ENCODE measurements around the gene SAMD4B.
A peak's percentile ranks its signal among the peaks of the same experiment; 100 is the strongest.

SAMD4B gene

GRCh38 chr19:39397360-39398296 is 55.4 kb downstream of the SAMD4B start:
- Histone ChIP-seq H3K4me3 (peak overlapping the region; percentile 59; the same call in 1 of the 2 replicates), H3K36me3 (ENCODE audit: insufficient read depth, low read length) (peaks cover 10% of the 10 kb centered on the region; the same call in 1 of the 2 replicates), H3K9ac (ENCODE audit: insufficient read length) (peak overlapping the region; percentile 60), H3K27ac (peak overlapping the region; percentile 90), H3K9me3 (ENCODE audit: low read depth, low read length) (no peaks in the 10 kb centered on the region)
- DNase-seq (ENCODE audit: low read depth, low spot score) = no peak
- TF ChIP-seq POLR2AphosphoS5 (IDR thresholded peaks at IDR 0.05; ENCODE audit: borderline replicate concordance, low read depth, low read length) (no peak; the same call in 1 of the 2 replicates), FOXP2 (optimal IDR thresholded peaks at IDR 0.05; ENCODE audit: control extremely low read depth, extremely low read length, insufficient read depth) (peak; percentile 38)

- peak overlapping the region; percentile 90 for H3K27ac ChIP-seq
These were observed 56.2 kb downstream of the SAMD4B start for GRCh38 chr19:39398297-39398864.

GRCh38 chr19:39399668-39400050 is 57.4 kb downstream of the SAMD4B start:
- no peak overlapping the region for H3K9ac ChIP-seq (ENCODE audit: insufficient read length)
- TF ChIP-seq FOXP2 (optimal IDR thresholded peaks at IDR 0.05; ENCODE audit: control extremely low read depth, extremely low read length, insufficient read depth) = no peak
- TF ChIP-seq POLR2AphosphoS5 (IDR thresholded peaks at IDR 0.05; ENCODE audit: borderline replicate concordance, low read depth, low read length) = peak; percentile 47; the same call in 1 of the 2 replicates
- H3K36me3 ChIP-seq (ENCODE audit: insufficient read depth, low read length) = peaks cover 5% of the 10 kb centered on the region; the same call in 1 of the 2 replicates
- no peak overlapping the region for H3K4me3 ChIP-seq
- no peaks in the 10 kb centered on the region for H3K9me3 ChIP-seq (ENCODE audit: low read depth, low read length)
- H3K27ac ChIP-seq = no peak overlapping the region
- no peak for DNase-seq (ENCODE audit: low read depth, low spot score)

More at GRCh38 chr19:39398297-39398864, 56.2 kb downstream of the SAMD4B start:
- H3K9ac ChIP-seq (ENCODE audit: insufficient read length) = peak overlapping the region; percentile 60
- no peak for DNase-seq (ENCODE audit: low read depth, low spot score)
- H3K36me3 ChIP-seq (ENCODE audit: insufficient read depth, low read length) = peaks cover 10% of the 10 kb centered on the region; the same call in 1 of the 2 replicates
- H3K9me3 ChIP-seq (ENCODE audit: low read depth, low read length) = no peaks in the 10 kb centered on the region
- TF ChIP-seq FOXP2 (optimal IDR thresholded peaks at IDR 0.05; ENCODE audit: control extremely low read depth, extremely low read length, insufficient read depth) (no peak), EZH2 (IDR thresholded peaks at IDR 0.05) (no peak), POLR2AphosphoS5 (IDR thresholded peaks at IDR 0.05; ENCODE audit: borderline replicate concordance, low read depth, low read length) (no peak)
- peak overlapping the region; percentile 59; the same call in 1 of the 2 replicates for H3K4me3 ChIP-seq

- Histone ChIP-seq H3K27ac (peak overlapping the region; percentile 46; the same call in 1 of the 2 replicates), H3K9ac (ENCODE audit: insufficient read length) (no peak overlapping the region), H3K9me3 (ENCODE audit: low read depth, low read length) (no peaks in the 10 kb centered on the region), H3K4me3 (no peak overlapping the region), H3K36me3 (ENCODE audit: insufficient read depth, low read length) (peaks cover 3% of the 10 kb centered on the region; the same call in 1 of the 2 replicates)
- DNase-seq (ENCODE audit: low read depth, low spot score) = no peak
- no peak for TF ChIP-seq EZH2 (IDR thresholded peaks at IDR 0.05)
- TF ChIP-seq FOXP2 (optimal IDR thresholded peaks at IDR 0.05; ENCODE audit: control extremely low read depth, extremely low read length, insufficient read depth) = no peak
- no peak for TF ChIP-seq POLR2AphosphoS5 (IDR thresholded peaks at IDR 0.05; ENCODE audit: borderline replicate concordance, low read depth, low read length)
These were observed 57.8 kb downstream of the SAMD4B start for GRCh38 chr19:39400061-39400460.

GRCh38 chr19:39401070-39401548 is 58.9 kb downstream of the SAMD4B start:
- DNase-seq (ENCODE audit: low read depth, low spot score) = no peak
- no peak overlapping the region for H3K9ac ChIP-seq (ENCODE audit: insufficient read length)
- H3K36me3 ChIP-seq (ENCODE audit: insufficient read depth, low read length) = no peaks in the 10 kb centered on the region
- no peak for TF ChIP-seq EZH2 (IDR thresholded peaks at IDR 0.05)
- no peak for TF ChIP-seq POLR2AphosphoS5 (IDR thresholded peaks at IDR 0.05; ENCODE audit: borderline replicate concordance, low read depth, low read length)
- TF ChIP-seq FOXP2 (optimal IDR thresholded peaks at IDR 0.05; ENCODE audit: control extremely low read depth, extremely low read length, insufficient read depth) = no peak
- H3K27ac ChIP-seq = peak overlapping the region; percentile 92
- H3K9me3 ChIP-seq (ENCODE audit: low read depth, low read length) = no peaks in the 10 kb centered on the region
- H3K4me3 ChIP-seq = no peak overlapping the region

GRCh38 chr19:39401549-39402345 is 59.5 kb downstream of the SAMD4B start:
- H3K4me3 ChIP-seq = no peak overlapping the region
- TF ChIP-seq EZH2 (IDR thresholded peaks at IDR 0.05) = no peak
- no peak for TF ChIP-seq FOXP2 (optimal IDR thresholded peaks at IDR 0.05; ENCODE audit: control extremely low read depth, extremely low read length, insufficient read depth)
- TF ChIP-seq POLR2AphosphoS5 (IDR thresholded peaks at IDR 0.05; ENCODE audit: borderline replicate concordance, low read depth, low read length) = no peak
- no peaks in the 10 kb centered on the region for H3K36me3 ChIP-seq (ENCODE audit: insufficient read depth, low read length)
- peak overlapping the region; percentile 92 for H3K27ac ChIP-seq
- no peak overlapping the region for H3K9ac ChIP-seq (ENCODE audit: insufficient read length)
- DNase-seq (ENCODE audit: low read depth, low spot score) = no peak
- no peaks in the 10 kb centered on the region for H3K9me3 ChIP-seq (ENCODE audit: low read depth, low read length)

GRCh38 chr19:39402346-39403300 is 60.4 kb downstream of the SAMD4B start:
- DNase-seq (ENCODE audit: low read depth, low spot score) = no peak

More at GRCh38 chr19:39402346-39403300, 60.4 kb downstream of the SAMD4B start:
- no peaks in the 10 kb centered on the region for H3K9me3 ChIP-seq (ENCODE audit: low read depth, low read length)
- peak overlapping the region; percentile 92 for H3K27ac ChIP-seq
- peak overlapping the region; percentile 81 for H3K9ac ChIP-seq (ENCODE audit: insufficient read length)
- TF ChIP-seq EZH2 (IDR thresholded peaks at IDR 0.05) (no peak), POLR2AphosphoS5 (IDR thresholded peaks at IDR 0.05; ENCODE audit: borderline replicate concordance, low read depth, low read length) (peak; percentile 52; the same call in 1 of the 2 replicates), FOXP2 (optimal IDR thresholded peaks at IDR 0.05; ENCODE audit: control extremely low read depth, extremely low read length, insufficient read depth) (no peak)
- H3K4me3 ChIP-seq = peak overlapping the region; percentile 80
- no peaks in the 10 kb centered on the region for H3K36me3 ChIP-seq (ENCODE audit: insufficient read depth, low read length)
